ENCODE measurements around the gene PITPNM3.
"Not testable (repeated sequence)": the region's sequence is repeated elsewhere in the genome, so short reads cannot be mapped to it uniquely, and the experiment has no call there.

Gene PITPNM3

DNA sequence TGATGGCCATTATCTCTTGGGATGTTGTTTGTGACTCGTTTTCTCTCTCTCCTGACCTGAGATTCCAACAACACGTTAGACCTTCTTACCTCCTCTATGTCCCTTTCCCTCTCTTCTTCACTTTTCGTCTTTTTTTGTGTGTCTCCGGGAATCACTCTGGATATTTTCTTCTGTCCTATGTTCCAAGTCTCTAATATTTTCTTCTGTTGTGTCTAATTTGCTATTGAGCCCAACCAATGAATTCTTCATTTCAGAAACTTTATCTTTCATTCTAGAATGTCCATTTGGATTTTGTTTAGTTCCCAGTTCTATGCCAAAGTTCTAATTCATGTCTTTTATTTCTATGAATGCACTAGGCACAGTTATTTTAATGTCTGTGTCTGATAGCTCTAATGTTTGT lies 27.1 kb upstream of the PITPNM3 start:
- H3K27ac Mint-ChIP-seq, result no peak overlapping the region
- H3K9me3 Mint-ChIP-seq, result peaks cover 9% of the 10 kb centered on the region
- no peaks in the 10 kb centered on the region for H3K27me3 Mint-ChIP-seq
- peaks cover 64% of the 10 kb centered on the region for H3K36me3 Mint-ChIP-seq
- H3K4me3 Mint-ChIP-seq, result no peak overlapping the region
- H3K4me1 Mint-ChIP-seq, result no peaks in the 10 kb centered on the region
- no peak for ATAC-seq

DNA sequence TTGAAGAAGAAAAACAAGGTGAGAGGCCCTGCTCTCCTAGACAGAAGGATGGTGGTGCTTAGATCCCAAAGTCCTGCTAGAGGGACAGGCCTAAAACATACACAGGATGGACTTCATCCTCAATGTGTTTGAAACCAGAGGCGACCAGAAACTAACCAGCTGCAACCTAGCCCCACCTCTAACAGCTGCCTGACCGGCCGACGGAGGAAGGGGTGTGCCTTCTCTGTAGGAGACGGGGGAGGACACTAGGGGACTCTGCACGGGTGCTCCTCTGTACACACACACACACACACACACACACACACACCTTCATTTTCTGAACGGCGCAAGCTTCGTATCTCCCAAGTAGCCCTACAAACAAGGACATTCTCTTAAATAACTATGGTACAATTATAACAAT lies 24.3 kb upstream of the PITPNM3 start:
- H3K27me3 Mint-ChIP-seq, result no peaks in the 10 kb centered on the region
- peaks cover 58% of the 10 kb centered on the region for H3K36me3 Mint-ChIP-seq
- ATAC-seq, result no peak
- H3K4me1 Mint-ChIP-seq, result peaks cover 13% of the 10 kb centered on the region
- peaks cover 3% of the 10 kb centered on the region for H3K9me3 Mint-ChIP-seq
- H3K27ac Mint-ChIP-seq, result no peak overlapping the region
- H3K4me3 Mint-ChIP-seq, result no peak overlapping the region

DNA sequence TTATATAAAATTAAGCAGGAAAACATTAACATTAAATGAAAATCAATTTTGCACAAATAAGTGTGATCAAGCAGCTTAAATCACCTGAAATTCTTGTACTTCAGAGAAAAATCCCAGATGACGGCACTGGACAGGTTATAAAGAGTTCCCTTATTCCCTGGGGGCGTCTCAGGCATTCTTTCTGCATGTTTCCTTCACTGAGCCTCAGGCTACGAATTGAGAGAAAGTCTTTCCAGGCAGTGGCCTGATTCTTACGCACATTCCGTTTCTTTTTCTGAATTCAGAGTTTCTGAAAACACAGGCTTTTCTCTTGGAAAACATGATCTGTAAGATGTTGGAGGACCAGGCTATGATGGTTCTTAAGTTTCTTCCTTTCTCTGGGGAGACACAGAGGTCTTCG lies 22.1 kb upstream of the PITPNM3 start:
- Mint-ChIP-seq H3K27ac (no peak overlapping the region), H3K4me1 (peaks cover 23% of the 10 kb centered on the region), H3K27me3 (no peaks in the 10 kb centered on the region), H3K4me3 (no peak overlapping the region), H3K36me3 (peaks cover 43% of the 10 kb centered on the region), H3K9me3 (peaks cover 3% of the 10 kb centered on the region)
- ATAC-seq, result no peak

DNA sequence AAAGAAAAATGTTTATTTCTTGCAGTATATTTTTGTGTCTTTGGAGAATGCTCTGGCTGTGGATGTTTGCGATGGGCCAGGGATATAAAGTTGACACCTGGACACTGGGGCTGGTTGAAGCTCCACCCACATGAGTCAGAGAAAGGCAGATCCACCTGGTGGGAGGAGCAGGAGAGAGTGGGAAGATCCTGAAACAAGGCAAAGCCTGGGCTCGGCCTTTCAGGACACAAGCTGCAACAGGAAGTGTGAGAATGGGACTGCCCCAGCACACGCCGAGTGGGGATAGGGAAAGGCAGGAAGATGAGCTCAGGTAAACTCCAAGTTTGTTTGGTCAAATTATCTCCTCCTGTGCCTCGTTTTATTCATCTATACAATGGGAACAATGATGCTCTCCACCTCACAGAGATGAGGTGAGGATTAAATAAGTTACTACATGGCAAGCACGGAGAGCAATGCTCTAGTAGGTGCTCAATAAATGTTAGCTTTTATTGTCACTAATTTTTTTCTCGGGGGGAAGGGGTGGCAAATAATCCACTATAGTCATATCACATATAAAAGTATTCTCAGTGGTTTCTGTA lies 21.4 kb upstream of the PITPNM3 start:
- Mint-ChIP-seq H3K27me3 (no peaks in the 10 kb centered on the region), H3K36me3 (peaks cover 38% of the 10 kb centered on the region), H3K9me3 (no peaks in the 10 kb centered on the region), H3K4me1 (peaks cover 23% of the 10 kb centered on the region), H3K4me3 (no peak overlapping the region), H3K27ac (no peak overlapping the region)
- ATAC-seq, result no peak

DNA sequence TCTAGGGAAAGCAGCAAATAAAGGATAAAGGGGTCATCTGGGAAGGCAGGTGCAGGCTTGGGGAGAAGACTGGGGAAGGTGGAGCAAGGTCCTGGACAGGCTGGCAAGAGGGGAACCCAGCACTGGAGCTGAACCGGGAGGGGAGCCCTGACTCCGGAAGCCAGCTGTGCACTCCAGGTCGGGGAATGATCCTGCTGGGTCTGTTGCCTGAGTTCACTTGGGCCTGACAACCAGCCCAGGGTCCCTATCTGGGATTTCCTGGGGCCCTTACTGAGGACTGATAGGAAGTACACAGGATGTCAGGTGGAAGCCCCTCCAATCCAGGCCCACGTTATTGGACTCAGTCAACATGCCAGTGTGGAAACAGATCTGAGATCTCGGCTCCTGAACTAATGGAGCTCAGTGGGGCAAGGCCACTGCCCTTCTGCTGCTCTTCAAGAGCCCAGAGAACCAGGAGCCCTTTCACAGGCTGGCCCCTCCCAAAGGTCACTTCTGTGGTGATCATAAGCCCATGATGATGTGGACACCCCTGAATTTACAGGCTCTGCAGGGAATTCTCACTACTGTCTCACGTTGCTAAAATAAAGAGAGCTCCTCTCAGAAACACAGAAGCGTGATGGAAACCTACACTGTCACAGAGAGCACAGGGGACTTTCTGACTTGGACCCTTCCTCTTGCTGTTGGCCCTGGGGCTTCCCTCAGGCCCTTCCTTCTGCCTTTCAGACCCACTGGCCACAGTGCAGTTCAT lies 19.9 kb upstream of the PITPNM3 start:
- no peaks in the 10 kb centered on the region for H3K9me3 Mint-ChIP-seq
- no peak for ATAC-seq
- peaks cover 29% of the 10 kb centered on the region for H3K36me3 Mint-ChIP-seq
- H3K27me3 Mint-ChIP-seq, result no peaks in the 10 kb centered on the region
- peaks cover 23% of the 10 kb centered on the region for H3K4me1 Mint-ChIP-seq
- H3K27ac Mint-ChIP-seq, result peak overlapping the region; percentile 30
- H3K4me3 Mint-ChIP-seq, result no peak overlapping the region

DNA sequence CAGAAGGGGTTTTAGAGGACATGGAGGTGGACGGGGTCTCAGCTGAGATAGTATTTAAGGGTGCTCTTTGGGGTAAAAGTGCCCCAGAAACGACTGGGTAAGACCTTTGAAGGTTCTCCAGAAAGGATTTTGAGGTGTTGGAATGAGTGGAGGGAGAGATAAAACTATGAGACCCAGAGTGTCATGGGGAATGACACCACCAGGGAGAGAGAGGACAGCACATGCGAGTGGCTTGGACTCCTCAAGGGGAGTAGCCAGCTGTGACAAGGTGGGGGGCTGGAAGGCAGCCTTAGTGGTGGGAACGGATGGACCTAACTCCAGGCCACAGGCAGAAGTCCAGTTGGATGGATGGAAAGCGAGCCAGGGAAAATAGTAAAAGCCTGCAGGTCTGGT lies 19.2 kb upstream of the PITPNM3 start:
- peaks cover 23% of the 10 kb centered on the region for H3K4me1 Mint-ChIP-seq
- H3K9me3 Mint-ChIP-seq, result no peaks in the 10 kb centered on the region
- no peaks in the 10 kb centered on the region for H3K27me3 Mint-ChIP-seq

DNA sequence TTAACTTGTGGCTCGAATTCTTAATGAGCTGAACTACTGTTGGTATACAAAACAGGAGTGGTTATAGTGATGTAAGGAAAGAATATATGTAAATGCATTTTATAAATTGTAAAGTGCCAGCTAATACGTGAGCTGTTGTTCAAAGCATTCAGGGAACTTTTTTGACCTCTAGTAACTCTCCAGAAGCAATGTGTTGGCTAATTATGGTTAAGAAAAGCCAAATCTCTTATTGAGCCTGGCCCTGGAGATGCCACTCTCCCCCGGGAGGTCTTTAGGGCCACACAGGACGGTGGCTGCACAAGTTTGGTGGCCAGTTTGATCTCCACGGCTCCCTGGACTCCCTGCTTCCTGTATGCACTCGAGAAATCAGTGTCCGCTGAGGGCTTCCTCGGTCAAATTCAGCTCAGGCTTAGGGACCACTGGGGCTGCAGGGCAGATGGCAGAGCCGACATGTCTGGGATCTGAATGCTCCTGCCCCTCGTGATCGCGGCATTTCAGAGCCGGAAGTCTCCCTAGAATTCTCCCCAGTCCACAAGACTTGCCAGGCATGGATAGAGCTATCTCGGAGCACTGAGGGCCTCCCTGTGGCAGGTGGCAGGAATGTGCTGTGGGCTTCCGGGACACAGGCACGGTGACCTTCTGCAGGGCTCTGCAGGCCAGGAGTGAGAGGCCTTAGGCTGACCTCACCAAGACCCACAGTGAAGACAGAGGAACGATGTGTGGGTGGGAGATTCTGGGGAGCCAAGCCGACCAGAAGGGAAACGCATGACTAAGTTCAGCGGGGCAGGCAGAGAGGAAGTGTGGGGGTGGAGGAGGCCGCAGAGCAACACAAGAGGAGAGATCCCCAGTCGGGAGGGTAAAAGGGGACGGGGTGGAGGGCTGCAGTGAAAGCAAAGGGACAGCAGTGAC lies 18.6 kb upstream of the PITPNM3 start:
- H3K4me3 Mint-ChIP-seq, result peak overlapping the region; percentile 47
- H3K27me3 Mint-ChIP-seq, result no peaks in the 10 kb centered on the region
- peaks cover 29% of the 10 kb centered on the region for H3K36me3 Mint-ChIP-seq
- ATAC-seq, result peak; percentile 84
- peak overlapping the region; percentile 30 for H3K27ac Mint-ChIP-seq
- H3K9me3 Mint-ChIP-seq, result no peaks in the 10 kb centered on the region
- peaks cover 23% of the 10 kb centered on the region for H3K4me1 Mint-ChIP-seq

More for the DNA sequence above, 19.2 kb upstream of the PITPNM3 start:
- peak overlapping the region; percentile 30 for H3K27ac Mint-ChIP-seq
- H3K4me3 Mint-ChIP-seq, result peak overlapping the region; percentile 47
- H3K36me3 Mint-ChIP-seq, result peaks cover 29% of the 10 kb centered on the region
- ATAC-seq, result no peak

DNA sequence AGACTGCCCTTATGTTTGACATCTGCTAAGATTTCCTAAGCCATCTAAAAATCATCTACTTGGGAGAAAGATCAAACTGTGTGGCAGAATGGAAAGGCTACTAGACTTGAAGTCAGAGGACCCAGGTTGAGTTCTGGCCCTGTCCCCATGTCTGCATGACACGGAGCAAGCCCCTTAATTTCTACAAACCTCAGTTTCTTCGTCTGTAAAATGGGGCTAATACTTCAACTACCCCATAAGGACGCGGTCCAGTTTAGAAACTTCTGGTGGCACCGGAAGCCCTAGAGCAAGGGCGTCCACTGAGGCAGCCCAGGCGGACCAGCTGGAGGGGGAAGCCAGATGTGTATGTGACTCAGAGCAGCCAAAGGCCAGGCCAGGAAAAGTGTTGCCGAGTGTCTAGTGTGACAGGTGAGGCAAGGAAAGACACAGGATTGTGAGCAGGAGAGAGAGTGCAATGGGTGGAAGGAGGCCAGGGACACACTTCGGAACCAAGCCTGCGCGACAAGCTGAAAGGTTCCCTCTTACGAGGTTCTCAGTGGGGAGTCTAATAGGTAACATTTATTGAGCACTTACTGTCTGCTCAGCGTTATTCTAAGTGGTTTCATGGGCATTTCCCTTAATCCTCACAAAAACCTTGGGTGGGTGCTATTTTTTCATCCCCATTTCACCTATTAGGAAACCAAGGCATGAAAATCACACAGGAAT lies 17.8 kb upstream of the PITPNM3 start:
- no peak for ATAC-seq
- no peaks in the 10 kb centered on the region for H3K9me3 Mint-ChIP-seq
- H3K27ac Mint-ChIP-seq, result no peak overlapping the region
- no peaks in the 10 kb centered on the region for H3K27me3 Mint-ChIP-seq
- peaks cover 29% of the 10 kb centered on the region for H3K36me3 Mint-ChIP-seq
- H3K4me3 Mint-ChIP-seq, result no peak overlapping the region
- H3K4me1 Mint-ChIP-seq, result peaks cover 23% of the 10 kb centered on the region

DNA sequence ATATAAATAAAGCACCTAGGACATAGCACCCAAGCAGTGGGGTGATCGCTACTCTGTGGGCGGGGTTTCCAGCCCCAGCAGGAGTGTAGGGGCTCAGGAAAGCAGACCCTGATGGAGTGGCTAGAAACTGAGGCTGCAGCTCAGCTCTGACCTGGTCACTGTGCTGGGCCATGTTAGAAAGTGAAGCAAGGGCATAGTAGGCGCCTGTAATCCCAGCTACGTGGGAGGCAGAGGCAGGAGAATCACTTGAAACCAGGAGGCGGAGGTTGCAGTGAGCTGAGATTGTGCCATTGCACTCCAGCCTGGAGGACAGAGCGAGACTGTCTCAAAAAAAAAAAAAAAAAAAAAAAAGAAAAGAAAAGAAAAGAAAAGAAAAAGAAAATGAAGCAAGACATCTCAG lies 17.1 kb upstream of the PITPNM3 start:
- Mint-ChIP-seq H3K36me3 (peaks cover 29% of the 10 kb centered on the region), H3K4me1 (peaks cover 23% of the 10 kb centered on the region)
- not testable (repeated sequence) for H3K27ac Mint-ChIP-seq, H3K27me3 Mint-ChIP-seq, ATAC-seq, H3K9me3 Mint-ChIP-seq, H3K4me3 Mint-ChIP-seq

DNA sequence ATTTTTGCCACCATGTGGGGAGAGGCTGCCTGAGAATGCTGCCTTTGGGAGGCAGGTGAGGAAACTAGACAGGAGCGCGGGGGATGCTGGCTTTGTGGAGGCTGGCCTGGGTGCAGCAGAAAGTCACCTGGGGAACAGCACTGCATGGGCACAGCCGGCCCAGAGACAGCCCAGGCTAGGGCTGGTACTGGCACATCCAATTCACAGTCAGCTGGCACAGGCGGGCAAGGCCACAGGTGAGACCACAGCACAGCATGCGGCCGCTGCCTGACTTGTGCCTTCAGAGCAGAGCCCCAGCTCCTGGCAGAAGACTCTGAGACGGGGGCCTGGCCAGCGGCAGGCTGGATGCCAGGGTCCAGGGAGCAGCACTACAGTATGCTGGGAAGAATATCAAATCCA lies 16.6 kb upstream of the PITPNM3 start:
- ATAC-seq, result no peak
- Mint-ChIP-seq H3K4me3 (no peak overlapping the region), H3K27ac (no peak overlapping the region), H3K4me1 (peaks cover 23% of the 10 kb centered on the region), H3K36me3 (peaks cover 29% of the 10 kb centered on the region), H3K9me3 (no peaks in the 10 kb centered on the region), H3K27me3 (peaks cover 1% of the 10 kb centered on the region)

DNA sequence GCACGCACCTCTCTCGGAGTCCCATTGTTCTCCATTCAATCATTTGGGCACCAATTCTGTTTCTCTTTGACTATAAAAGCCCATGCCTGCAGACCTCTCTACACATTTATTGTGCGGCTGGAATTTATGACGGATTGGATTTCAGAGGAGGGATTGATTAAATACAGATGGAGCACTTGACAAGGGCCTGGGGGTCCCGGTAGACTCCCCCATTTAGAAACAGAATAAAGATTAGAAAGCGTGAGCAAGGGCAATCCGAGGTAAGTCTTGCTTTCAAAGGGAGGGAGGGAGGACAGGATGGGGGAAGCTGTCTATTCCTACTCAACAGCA lies 15.1 kb upstream of the PITPNM3 start:
- Mint-ChIP-seq H3K27ac (no peak overlapping the region), H3K4me3 (no peak overlapping the region), H3K36me3 (peaks cover 14% of the 10 kb centered on the region), H3K27me3 (peaks cover 14% of the 10 kb centered on the region), H3K9me3 (no peaks in the 10 kb centered on the region), H3K4me1 (peaks cover 17% of the 10 kb centered on the region)
- no peak for ATAC-seq

DNA sequence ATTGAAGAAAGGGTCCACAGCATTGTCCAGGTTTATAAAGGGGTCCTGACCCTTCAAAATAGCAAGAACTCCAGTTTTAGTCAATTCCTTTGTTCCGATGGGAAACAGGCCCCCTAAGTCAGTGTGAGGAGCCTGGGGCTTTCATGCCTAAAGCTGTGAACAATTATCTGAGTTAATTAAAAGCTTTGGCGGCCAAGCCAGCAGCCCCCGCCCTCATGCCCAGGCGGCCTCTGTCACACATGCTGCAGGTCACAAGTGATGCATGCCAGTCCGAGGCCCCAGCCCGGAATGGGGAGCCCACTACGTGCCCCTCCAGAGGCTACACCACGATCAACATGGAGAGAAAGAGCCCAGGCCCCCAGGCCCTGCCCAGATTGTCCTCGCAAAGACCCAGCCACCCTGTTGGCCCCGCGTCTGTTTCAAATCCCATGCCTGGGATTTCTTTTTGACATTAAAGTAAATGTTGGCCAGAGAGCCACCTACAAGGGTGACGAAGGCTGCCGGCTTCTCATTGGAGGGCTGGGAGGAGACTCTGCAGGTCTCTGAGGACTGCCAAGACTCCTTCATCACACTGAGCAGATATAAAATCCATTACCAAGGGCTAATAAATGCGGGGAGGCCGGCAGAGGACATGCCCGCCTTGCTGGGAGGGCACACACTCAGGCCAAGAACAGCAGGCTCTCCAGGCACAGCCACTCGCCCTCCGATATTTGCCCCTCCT lies 14.5 kb upstream of the PITPNM3 start:
- Mint-ChIP-seq H3K4me3 (no peak overlapping the region), H3K9me3 (no peaks in the 10 kb centered on the region), H3K27ac (no peak overlapping the region), H3K27me3 (peaks cover 19% of the 10 kb centered on the region), H3K4me1 (peaks cover 12% of the 10 kb centered on the region), H3K36me3 (peaks cover 13% of the 10 kb centered on the region)
- ATAC-seq, result no peak

DNA sequence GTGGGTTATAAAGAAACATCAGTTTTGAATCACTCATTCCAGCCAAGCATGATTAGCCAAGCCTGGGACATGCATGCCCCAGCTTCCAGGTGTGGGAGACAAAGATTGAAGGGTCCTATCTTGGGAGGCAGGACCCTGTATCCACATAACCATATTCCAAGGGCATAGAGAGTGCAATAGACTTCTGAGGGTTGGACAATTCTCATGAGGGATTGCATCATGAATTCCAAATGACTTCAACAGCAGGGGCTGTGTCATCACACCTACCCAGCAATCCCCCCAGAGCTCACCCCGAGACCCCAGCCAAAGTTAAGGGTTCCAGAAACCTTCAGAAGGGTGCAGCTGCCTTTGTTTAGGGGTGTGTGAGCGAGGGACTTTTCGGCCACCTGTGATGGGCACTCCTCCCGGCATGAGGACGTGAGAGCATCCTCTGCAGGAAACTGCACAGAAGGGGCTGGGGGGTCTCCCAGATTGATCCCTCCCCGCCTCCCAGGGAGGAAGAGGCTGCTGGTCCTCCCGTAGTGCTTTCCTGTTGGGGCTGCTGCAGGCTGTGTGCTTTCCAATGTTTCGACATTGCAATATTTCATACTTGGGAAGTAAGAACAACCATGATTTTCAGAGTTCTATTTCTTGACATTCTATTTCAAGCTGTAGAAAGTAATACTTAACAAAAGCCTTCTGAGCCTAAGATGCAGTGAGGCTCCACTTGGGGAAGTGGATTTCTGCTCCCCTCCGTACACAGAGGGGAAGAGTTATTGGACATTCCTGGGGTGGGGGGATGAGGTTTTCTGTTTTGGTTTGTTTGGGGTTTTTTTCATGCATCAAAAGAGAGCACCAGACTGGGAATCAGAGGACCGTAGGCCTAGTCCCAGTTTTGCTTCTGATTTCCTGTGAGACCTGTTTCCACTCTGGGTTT lies 13.3 kb upstream of the PITPNM3 start:
- no peak for ATAC-seq
- H3K4me1 Mint-ChIP-seq, result no peaks in the 10 kb centered on the region
- H3K36me3 Mint-ChIP-seq, result peaks cover 8% of the 10 kb centered on the region
- no peak overlapping the region for H3K4me3 Mint-ChIP-seq
- H3K9me3 Mint-ChIP-seq, result no peaks in the 10 kb centered on the region
- H3K27me3 Mint-ChIP-seq, result peaks cover 27% of the 10 kb centered on the region
- H3K27ac Mint-ChIP-seq, result no peak overlapping the region
